GM12878 (cell line): Measurements from ENCODE around the gene PDE9A. TPM values are rescaled to one million over a fixed set of nuclear protein-coding genes. Genes with fewer than 3 reads are reported as not detected.

Experiments
- ATAC-seq: fragments of 200-7000 bp; cut with Tn5 transposase; 3 replicates; pipeline ENCODE4 v1.9.1; 2020; ENCODE audit warnings: mild to moderate bottlenecking, moderate library complexity
- BruUV-seq: library from RNA; stranded (reverse); fragments of 400-500 nt; replicated peaks from 2 replicates; lab custom pipeline; 2021; lab: Mats Ljungman, UMichigan
- CTCF ChIA-PET: fragments of 300-600 bp; sonication (Branson Sonifier 250); formaldehyde crosslinking; extraction: SDS; loops from one replicate; lab custom pipeline; 2021; ENCODE audit warnings: inconsistent platforms; lab: Yijun Ruan, JAX
- POLR2A ChIA-PET: fragments of 350-600 bp; formaldehyde crosslinking; extraction: SDS; loops from one replicate; lab custom pipeline; 2021; ENCODE audit warnings: inconsistent platforms; lab: Charles Lee
- RAD21 ChIA-PET: fragments of 300-600 bp; sonication (Branson Sonifier 250); formaldehyde crosslinking; loops from one replicate; lab custom pipeline; 2023; ENCODE audit warnings: antibody characterized with exemption; ENCODE audit not compliant: unreplicated experiment; lab: Charles Lee
- SMC1A ChIA-PET: fragments of 300-600 bp; sonication (Branson Sonifier 250); formaldehyde crosslinking; loops from one replicate; lab custom pipeline; 2023; ENCODE audit not compliant: unreplicated experiment, uncharacterized antibody; lab: Charles Lee
- DNase-seq: peaks from one replicate; pipeline ENCODE4 v3.0.0-alpha.2; 2011; ENCODE audit warnings: low read depth, low spot score
- FAIRE-seq: peaks from 3 replicates; lab custom pipeline; 2011; peaks lifted over from hg19 to GRCh38; lab: Jason Lieb, UNC
- H2AFZ ChIP-seq: 2 replicates; pipeline ENCODE4 v1.6.0; 2011; ENCODE audit warnings: low read depth, low read length, control low read depth; ENCODE audit not compliant: control insufficient read depth
- H3K27ac ChIP-seq: 2 replicates; pipeline ENCODE4 v1.5.1; 2011; ENCODE audit warnings: control low read depth; ENCODE audit not compliant: control insufficient read depth, insufficient read depth
- H3K27me3 ChIP-seq, 2 experiments: replicated peaks in 1 of 2; 2 replicates each; pipeline versions ENCODE4 v1.6.0 to v1.6.1; 2011; ENCODE audit warnings: low read length in 1 of 2; ENCODE audit not compliant: control insufficient read depth in 2 of 2, insufficient read depth in 2 of 2
- H3K36me3 ChIP-seq, 2 experiments: 2 replicates each; pipeline ENCODE4 v1.5.1; 2011; ENCODE audit warnings: low read length in 1 of 2; ENCODE audit not compliant: control insufficient read depth in 2 of 2, insufficient read depth in 2 of 2
- H3K4me1 ChIP-seq: 2 replicates; pipeline ENCODE4 v1.6.1; 2011; ENCODE audit warnings: mild to moderate bottlenecking, low read length, moderate library complexity, mixed read lengths; ENCODE audit not compliant: control insufficient read depth, insufficient read depth
- H3K4me2 ChIP-seq: 2 replicates; pipeline ENCODE4 v1.6.0; 2011; ENCODE audit warnings: control low read depth; ENCODE audit not compliant: control insufficient read depth, insufficient read depth
- H3K4me3 ChIP-seq: fragments of 200-600 bp; sonication (generic); 2 replicates; pipeline ENCODE4 v1.5.1; 2016
- H3K79me2 ChIP-seq: 2 replicates; pipeline ENCODE4 v1.6.0; 2011; ENCODE audit warnings: low read length; ENCODE audit not compliant: control insufficient read depth, insufficient read depth
- H3K9ac ChIP-seq: 2 replicates; pipeline ENCODE4 v1.8.0; 2011; ENCODE audit warnings: low read length, control low read depth, mixed read lengths; ENCODE audit not compliant: control insufficient read depth, insufficient read depth
- H3K9me3 ChIP-seq: replicated peaks from 3 replicates; pipeline ENCODE4 v1.5.1; 2011; ENCODE audit warnings: mild to moderate bottlenecking, low read length; ENCODE audit not compliant: control insufficient read depth, insufficient read depth
- H4K20me1 ChIP-seq: 2 replicates; pipeline ENCODE4 v1.6.0; 2011; ENCODE audit not compliant: control insufficient read depth, insufficient read depth
- ASH2L ChIP-seq: fragments of 300-600, 200-600 bp; sonication (generic); IDR thresholded peaks from 2 replicates; pipeline ENCODE4 v1.6.1; 2017; ENCODE audit warnings: low read depth, mild to moderate bottlenecking, borderline replicate concordance
- BACH1 ChIP-seq: fragments of 450-650 bp; IDR thresholded peaks from 2 replicates; pipeline ENCODE4 v1.6.1; 2017; ENCODE audit warnings: mild to moderate bottlenecking, borderline replicate concordance
- BHLHE40 ChIP-seq, 2 experiments: fragments of 450-650 bp in 1 of 2; IDR thresholded peaks; 2 replicates each; pipeline ENCODE4 v1.6.1; 2011 to 2017; ENCODE audit warnings: low read depth in 2 of 2, borderline replicate concordance in 1 of 2, improper control_type of control experiment in 1 of 2, low read length in 1 of 2, mild to moderate bottlenecking in 1 of 2
- CEBPB ChIP-seq, 2 experiments: fragments of 150-350 bp in 1 of 2; IDR thresholded peaks; 2 replicates each; pipeline ENCODE4 v1.6.1; 2012 to 2014; ENCODE audit warnings: low read depth in 2 of 2, low read length in 2 of 2, borderline replicate concordance in 1 of 2, inconsistent platforms in 1 of 2
- ELK1 ChIP-seq: IDR thresholded peaks from 2 replicates; pipeline ENCODE4 v1.6.1; 2012; ENCODE audit warnings: low read depth, low read length, improper control_type of control experiment
- ETV6 ChIP-seq, 2 experiments: fragments of 450-650 bp in 1 of 2; IDR thresholded peaks in 1 of 2; conservative IDR thresholded peaks in 1 of 2; 2 replicates each; pipeline ENCODE4 v1.6.1; 2014; ENCODE audit warnings: antibody characterized with exemption in 1 of 2, borderline replicate concordance in 1 of 2, low read depth in 1 of 2, mild to moderate bottlenecking in 1 of 2, moderate library complexity in 1 of 2
- HCFC1 ChIP-seq: fragments of 150-350 bp; IDR thresholded peaks from 2 replicates; pipeline ENCODE4 v1.6.1; 2014; ENCODE audit warnings: low read length
- HDAC2 ChIP-seq: fragments of 200-600 bp; sonication (generic); IDR thresholded peaks from 2 replicates; pipeline ENCODE4 v1.6.1; 2017
- HSF1 ChIP-seq: fragments of 150-350 bp; IDR thresholded peaks from 2 replicates; pipeline ENCODE4 v1.6.1; 2014; ENCODE audit warnings: mild to moderate bottlenecking, low read depth, low read length
- KAT2A ChIP-seq: conservative IDR thresholded peaks from 2 replicates; pipeline ENCODE4 v1.6.1; 2011; ENCODE audit warnings: low read depth, low read length; ENCODE audit not compliant: control insufficient read depth
- KDM1A ChIP-seq: fragments of 200-600 bp; sonication (generic); IDR thresholded peaks from 2 replicates; pipeline ENCODE4 v1.6.1; 2016; ENCODE audit warnings: borderline replicate concordance
- NRF1 ChIP-seq: conservative IDR thresholded peaks from 2 replicates; pipeline ENCODE4 v1.6.1; 2011; ENCODE audit warnings: mild to moderate bottlenecking, low read depth, low read length, improper control_type of control experiment
- POU2F2 ChIP-seq: IDR thresholded peaks from 3 replicates; pipeline ENCODE4 v1.6.1; 2011; ENCODE audit warnings: low read depth, mild to moderate bottlenecking, low read length, borderline replicate concordance
- RAD51 ChIP-seq: fragments of 450-650 bp; IDR thresholded peaks from 2 replicates; pipeline ENCODE4 v1.6.1; 2016; ENCODE audit warnings: moderate library complexity, mild to moderate bottlenecking, inconsistent platforms
- RELB ChIP-seq: fragments of 450-650 bp; IDR thresholded peaks from 2 replicates; pipeline ENCODE4 v1.6.1; 2017; ENCODE audit warnings: low read depth, mild to moderate bottlenecking, moderate library complexity
- SMAD5 ChIP-seq: IDR thresholded peaks from 2 replicates; pipeline ENCODE4 v1.6.1; 2016; ENCODE audit warnings: antibody characterized with exemption, low read depth
- ZNF384 ChIP-seq: IDR thresholded peaks from 2 replicates; pipeline ENCODE4 v1.6.1; 2012; ENCODE audit warnings: low read depth, mild to moderate bottlenecking, low read length, improper control_type of control experiment, borderline replicate concordance
- WGBS: methylation state at CpG from one replicate; pipeline ENCODE4 v1.1.6; 2016; ENCODE audit warnings: low lambda C conversion rate; ENCODE audit not compliant: insufficient replicate concordance, insufficient coverage; ENCODE audit errors: missing lambda C conversion rate; 5-methylcytosine and 5-hydroxymethylcytosine counted together
- in situ Hi-C: fragments of 300-500 bp; cut with MboI; formaldehyde crosslinking; loops from 9 replicates; pipeline ENCODE4 v1.14.3; 2018; ENCODE audit warnings: mixed read lengths
- intact Hi-C: fragments of 100-400 bp; cut with micrococcal nuclease; formaldehyde crosslinking; loops from one replicate; pipeline ENCODE4 v1.14.2; 2022; ENCODE audit not compliant: unreplicated experiment
- polyA plus RNA-seq, 11 experiments: library from polyadenylated mRNA; depleted of rRNA in 4 of 11; unstranded in 6 of 11; stranded (reverse) in 5 of 11; fragments of >200 nt; fragmentation: Nextera tagmentation in 4 of 11; fragmentation: Illumina TruSeq in 1 of 11; extraction: Ambion mirVana in 4 of 11; extraction: Trizol in 1 of 11; gene quantifications; 1 replicate in 1 of 11; 2 replicates in 10 of 11; pipeline versions ENCODE4 v1.2.1 to v1.2.3, GENCODE V29; 2011 to 2016; ENCODE audit warnings: inconsistent platforms in 2 of 11, missing spikeins in 2 of 11, low read depth in 1 of 11
- total RNA-seq, 4 experiments: library from RNA; depleted of rRNA in 3 of 4; stranded (reverse); fragments of >200 nt in 3 of 4; fragmentation: Illumina TruSeq in 1 of 4; extraction: Trizol in 1 of 4; gene quantifications; 2 replicates each; pipeline versions ENCODE4 v1.2.1 to v1.2.3, GENCODE V29; 2013 to 2021

The PDE9A gene
- total and polyA plus RNA-seq, 10 of the 15 experiments (the other 5 are each of a cell fraction or from before 2014, with no cell fraction given), result 0.08 to 0.45 (median 0.20) TPM; not detected in 1

- intact Hi-C loops, result loop anchor here (10.0 kb wide), 1 partner anchor 670 kb away; no protein-coding TSS in a partner anchor
- no TSS peak for BruUV-seq
- Histone ChIP-seq H4K20me1 (no peaks in the 10 kb centered on the region), H3K79me2 (no peaks in the 10 kb centered on the region), H3K4me3 (no peak overlapping the region), H3K9me3 (no peaks in the 10 kb centered on the region; the same call in 2 of the 3 replicates), H3K27ac (no peak overlapping the region), H3K27me3 (no peaks in the 10 kb centered on the region), H3K4me1 (no peaks in the 10 kb centered on the region; the same call in 1 of the 2 replicates), H2AFZ (no peak overlapping the region), H3K36me3 (no peaks in the 10 kb centered on the region), H3K9ac (no peak overlapping the region)
- ChIA-PET POLR2A (no interaction called here), CTCF (interaction anchor here (0.6 to 1.2 kb wide), 2 partner anchors 121 to 225 kb away, joined by 3 to 4 read pairs; no protein-coding TSS in a partner anchor), SMC1A (no interaction called here)
- in situ Hi-C loops, result no loop called here
- ATAC-seq, result no peak
- 0% methylated on average over 1 of the region's 1 CpG for WGBS
- DNase-seq, result no peak
- FAIRE-seq, result no peak
- TF ChIP-seq SMAD5, result no peak
- TF ChIP-seq ASH2L, result no peak
- TF ChIP-seq HSF1, result no peak
- TF ChIP-seq ELK1, result no peak
- TF ChIP-seq HCFC1, result no peak
- no peak for TF ChIP-seq BHLHE40 (IDR thresholded peaks at IDR 0.05; ENCODE audit: borderline replicate concordance in 1 of 2, low read depth in 2 of 2, low read length in 1 of 2)
- TF ChIP-seq BACH1, result no peak
- no peak for TF ChIP-seq ZNF384
- no peak for TF ChIP-seq KDM1A
- no peak for TF ChIP-seq KAT2A
- TF ChIP-seq ETV6 (conservative IDR thresholded peaks at IDR 0.05 in 1 of 2, IDR thresholded peaks at IDR 0.05 in 1 of 2; ENCODE audit: borderline replicate concordance in 1 of 2, low read depth in 1 of 2), result no peak
- TF ChIP-seq RELB, result no peak
- TF ChIP-seq CEBPB (IDR thresholded peaks at IDR 0.05; ENCODE audit: borderline replicate concordance in 1 of 2, low read depth in 2 of 2, low read length in 2 of 2), result no peak
- no peak for TF ChIP-seq POU2F2
- TF ChIP-seq RAD51, result no peak
- TF ChIP-seq HDAC2, result no peak
- TF ChIP-seq NRF1, result no peak
- TF ChIP-seq, all 136 proteins: peak for 0
- H3K4me2 ChIP-seq, result no peak overlapping the region
- RAD21 ChIA-PET, result interaction anchor here (1.3 kb wide), 1 partner anchor 222 kb away, joined by 4 read pairs; no protein-coding TSS in a partner anchor
Measured at GRCh38 chr21:42815217-42815616, 161.8 kb downstream of the PDE9A start.
